DOHH2 (cell line): ENCODE data around the gene SUGCT.

Source experiments
- CTCF ChIP-seq: fragments of 200-600 bp; sonication (generic); IDR thresholded peaks from one replicate; pipeline ENCODE4 v1.5.1; 2014; ENCODE audit warnings: antibody characterized with exemption, mild to moderate bottlenecking, low read depth, low read length; ENCODE audit not compliant: poor library complexity, severe bottlenecking
- EZH2phosphoT487 ChIP-seq: fragments of 200-600 bp; sonication (generic); IDR thresholded peaks from 2 replicates; pipeline ENCODE4 v1.6.1; 2017; ENCODE audit warnings: borderline replicate concordance, mild to moderate bottlenecking, antibody characterized with exemption, low read length, moderate library complexity, mixed read lengths

DNA sequence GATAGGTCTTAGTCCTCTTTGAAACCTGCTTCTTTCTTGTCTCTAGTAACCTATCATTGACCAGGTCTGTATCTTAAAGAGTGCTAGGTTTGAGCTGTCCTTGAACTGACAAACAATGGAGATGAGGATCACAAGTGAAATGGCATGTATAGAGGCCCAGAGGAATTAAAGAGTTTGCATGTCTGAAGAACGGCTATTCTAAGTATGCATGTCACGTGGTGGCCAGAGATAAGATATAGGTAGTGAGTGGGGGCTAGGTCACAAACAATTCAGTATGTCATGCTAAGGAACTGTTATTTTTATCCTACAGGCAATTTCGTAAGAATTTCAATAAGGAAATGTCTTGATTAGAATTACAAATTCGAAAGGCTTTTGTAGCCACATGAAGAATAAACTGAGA lies 95.3 kb downstream of the SUGCT start:
- TF ChIP-seq CTCF, result no peak
- TF ChIP-seq EZH2phosphoT487, result no peak
